OCI-LY3 (cell line): Measurements from ENCODE around the gene CARS2.

Experiments
- CTCF ChIP-seq: fragments of 200-600, 300-600 bp; sonication (generic); IDR thresholded peaks from 2 replicates; pipeline ENCODE4 v1.5.1; 2014; ENCODE audit warnings: antibody characterized with exemption, low read length, low read depth
- EZH2phosphoT487 ChIP-seq: fragments of 200-600 bp; shearing (Covaris generic); IDR thresholded peaks from 2 replicates; pipeline ENCODE4 v1.6.1; 2018; ENCODE audit warnings: antibody characterized with exemption, mixed run types, low read depth

GRCh38 chr13:110651726-110652230, 54.1 kb downstream of the CARS2 start:
- no peak for TF ChIP-seq CTCF
- no peak for TF ChIP-seq EZH2phosphoT487
